GM18507 (cell line): ENCODE results near the gene OSBPL6.
"Not testable (repeated sequence)": the region's sequence is repeated elsewhere in the genome, so short reads cannot be mapped to it uniquely, and the experiment has no call there.

Experiments used
- DNase-seq: peaks from one replicate; pipeline ENCODE4 v3.0.0; 2011; ENCODE audit warnings: low read depth; ENCODE audit not compliant: insufficient read length; ENCODE audit errors: extremely low spot score
- FAIRE-seq: peaks from 2 replicates; lab custom pipeline; 2011; peaks lifted over from hg19 to GRCh38; lab: Jason Lieb, UNC

OSBPL6 gene

DNA sequence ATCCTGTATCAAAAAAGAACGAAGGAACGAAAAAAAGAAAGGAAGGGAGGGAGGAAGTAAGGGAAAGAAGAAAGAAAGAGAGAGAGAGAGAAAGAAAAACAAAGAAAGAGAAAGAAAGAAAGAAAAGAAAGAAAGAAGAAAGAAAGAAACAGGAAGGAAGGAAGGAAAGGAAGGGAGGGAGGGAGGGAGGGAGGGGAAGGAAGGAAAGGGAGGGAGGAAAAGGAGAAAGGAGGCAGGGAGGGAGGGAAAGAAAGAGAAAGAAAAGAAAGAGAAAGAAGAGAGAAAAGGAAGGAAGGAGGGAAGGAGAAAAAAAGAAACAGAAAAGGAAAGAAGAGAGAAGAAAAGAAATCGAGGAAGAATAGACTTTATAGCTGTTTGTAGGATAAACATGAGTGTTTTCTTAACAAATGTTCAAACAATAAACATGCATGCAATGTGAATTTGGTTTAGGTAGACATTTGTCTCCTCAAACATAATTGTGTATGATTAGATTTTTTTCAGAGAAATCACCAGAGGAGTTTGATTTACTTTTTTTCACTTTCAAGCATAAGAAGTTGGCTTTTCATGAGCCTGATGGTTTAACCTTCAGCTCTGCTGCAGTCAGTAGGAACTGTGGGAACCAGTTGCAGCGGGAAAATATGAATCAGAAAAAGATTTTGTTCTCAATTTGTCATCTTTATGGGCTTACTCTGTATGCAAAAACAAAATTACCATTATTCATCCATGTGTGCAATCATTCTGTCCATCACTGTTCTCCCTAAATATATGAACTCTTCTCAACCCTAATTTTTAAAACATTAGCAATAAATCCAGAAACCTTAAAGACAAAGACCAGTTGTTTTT is 185.1 kb downstream of the OSBPL6 start:
- FAIRE-seq (no peak), DNase-seq (no peak)

GRCh38 chr2:178380763-178381162 is 186.5 kb downstream of the OSBPL6 start:
- no peak for DNase-seq
- no peak for FAIRE-seq

DNA sequence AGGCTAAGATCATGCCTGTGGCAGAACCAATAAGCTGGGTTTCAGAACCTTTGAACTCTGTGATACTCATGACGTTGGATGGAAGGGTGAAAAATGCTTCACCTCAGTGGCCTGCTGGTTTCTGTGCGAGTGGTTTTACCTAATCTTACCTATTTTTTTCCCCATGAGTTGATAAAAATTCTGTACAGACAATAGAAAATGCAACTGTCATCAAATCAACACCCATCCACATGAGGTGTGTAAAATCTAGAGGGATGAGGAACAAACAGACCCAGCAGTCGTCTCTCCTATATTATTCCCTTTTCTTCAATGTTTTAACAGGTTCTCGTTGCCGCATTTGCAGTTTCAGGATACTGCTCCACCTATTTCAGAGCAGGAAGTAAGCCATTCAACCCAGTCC is 189.4 kb downstream of the OSBPL6 start:
- no peak for DNase-seq

GRCh38 chr2:178385595-178386148 is 191.4 kb downstream of the OSBPL6 start:
- FAIRE-seq = no peak
- DNase-seq = no peak

More for the DNA sequence above, 189.4 kb downstream of the OSBPL6 start:
- no peak for FAIRE-seq

- DNase-seq (no peak), FAIRE-seq (no peak)
Measured at GRCh38 chr2:178386986-178387597, 192.8 kb downstream of the OSBPL6 start.

GRCh38 chr2:178388287-178388686 is 194.0 kb downstream of the OSBPL6 start:
- FAIRE-seq (no peak), DNase-seq (no peak)

DNA sequence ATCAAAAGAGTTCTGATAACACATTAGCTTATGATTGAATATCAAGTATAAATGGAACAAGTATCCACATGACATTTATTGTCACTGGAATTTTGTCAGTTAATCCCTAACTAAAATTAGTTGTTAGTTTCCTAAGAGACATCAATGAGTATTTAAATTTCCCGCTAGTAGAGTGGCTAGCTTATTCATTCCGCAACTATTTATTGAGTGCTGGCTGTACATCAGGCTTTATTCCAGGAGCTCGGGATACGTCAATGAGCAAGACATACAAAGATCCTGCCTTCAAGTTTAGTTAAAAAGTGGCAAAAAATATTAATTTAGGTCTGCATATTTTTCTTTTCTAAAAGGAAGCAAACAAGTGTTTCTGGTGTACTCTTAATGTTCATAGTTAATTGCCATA is 197.4 kb downstream of the OSBPL6 start:
- no peak for FAIRE-seq

GRCh38 chr2:178392215-178392614 is 197.9 kb downstream of the OSBPL6 start:
- FAIRE-seq (no peak), DNase-seq (no peak)

More for the DNA sequence above, 197.4 kb downstream of the OSBPL6 start:
- DNase-seq = no peak

- DNase-seq (no peak), FAIRE-seq (no peak)
Measured at GRCh38 chr2:178394859-178395258, 200.5 kb downstream of the OSBPL6 start.

GRCh38 chr2:178395295-178395694 is 201.0 kb downstream of the OSBPL6 start:
- no peak for FAIRE-seq
- no peak for DNase-seq

DNA sequence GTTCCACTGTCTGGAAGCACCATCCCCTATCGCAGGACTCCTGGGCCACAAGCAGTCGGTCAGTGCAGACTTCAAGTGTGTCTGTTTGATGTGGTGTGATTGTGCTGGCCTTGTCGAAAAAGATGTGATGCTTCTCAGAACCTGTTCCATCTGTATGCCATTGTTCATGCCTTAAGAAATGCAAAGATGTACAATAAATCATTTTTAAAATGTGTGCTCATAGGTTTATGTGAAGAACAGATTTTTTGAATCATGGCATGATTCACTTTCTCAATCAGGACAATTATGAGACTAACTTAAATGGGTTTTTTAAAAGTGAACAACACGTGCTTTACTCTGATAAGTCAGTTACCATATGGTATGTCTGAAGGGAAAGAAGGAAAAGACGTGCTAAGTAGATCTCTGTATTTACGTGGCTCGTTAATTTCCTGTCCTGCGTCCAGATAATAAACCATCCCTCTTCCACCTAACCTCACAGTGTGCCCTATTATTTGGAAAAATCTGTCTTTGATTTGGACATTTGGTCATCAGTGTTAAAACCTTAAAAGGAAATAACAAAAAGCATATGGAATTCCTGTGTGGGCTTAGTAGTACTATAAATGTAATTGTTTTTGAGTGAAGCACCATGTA is 201.7 kb downstream of the OSBPL6 start:
- FAIRE-seq = no peak
- DNase-seq = no peak

DNA sequence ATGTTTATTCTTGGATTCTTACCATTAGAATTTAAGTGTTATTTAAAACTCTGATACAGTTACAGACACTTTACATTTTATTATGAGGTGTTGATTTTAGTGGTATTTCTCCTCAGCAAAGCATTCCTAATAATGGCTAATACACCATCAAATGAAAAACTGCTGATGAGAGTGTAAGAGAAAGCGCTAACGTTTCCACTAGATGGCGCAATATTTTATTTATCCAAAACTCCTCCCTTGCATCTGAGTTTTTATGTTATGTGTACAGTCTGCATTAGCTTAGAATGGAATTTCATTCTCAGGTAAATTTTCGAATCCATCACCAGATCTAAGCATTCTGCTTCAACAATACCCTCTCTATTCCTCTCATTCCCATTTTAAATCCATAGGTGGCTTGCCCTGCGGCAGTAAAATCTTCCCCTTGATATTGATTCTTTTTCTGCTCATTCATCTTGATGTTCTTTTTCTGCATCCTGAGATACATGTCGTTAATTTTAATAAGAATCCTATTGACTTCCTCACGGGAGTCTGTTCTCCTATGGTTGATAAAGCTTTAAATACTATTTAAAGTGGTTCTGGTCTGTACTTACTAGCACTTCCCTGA is 202.8 kb downstream of the OSBPL6 start:
- DNase-seq = no peak
- peak; percentile 84 for FAIRE-seq

- DNase-seq = no peak
- FAIRE-seq = no peak
Measured at GRCh38 chr2:178401994-178402437, 207.7 kb downstream of the OSBPL6 start.

DNA sequence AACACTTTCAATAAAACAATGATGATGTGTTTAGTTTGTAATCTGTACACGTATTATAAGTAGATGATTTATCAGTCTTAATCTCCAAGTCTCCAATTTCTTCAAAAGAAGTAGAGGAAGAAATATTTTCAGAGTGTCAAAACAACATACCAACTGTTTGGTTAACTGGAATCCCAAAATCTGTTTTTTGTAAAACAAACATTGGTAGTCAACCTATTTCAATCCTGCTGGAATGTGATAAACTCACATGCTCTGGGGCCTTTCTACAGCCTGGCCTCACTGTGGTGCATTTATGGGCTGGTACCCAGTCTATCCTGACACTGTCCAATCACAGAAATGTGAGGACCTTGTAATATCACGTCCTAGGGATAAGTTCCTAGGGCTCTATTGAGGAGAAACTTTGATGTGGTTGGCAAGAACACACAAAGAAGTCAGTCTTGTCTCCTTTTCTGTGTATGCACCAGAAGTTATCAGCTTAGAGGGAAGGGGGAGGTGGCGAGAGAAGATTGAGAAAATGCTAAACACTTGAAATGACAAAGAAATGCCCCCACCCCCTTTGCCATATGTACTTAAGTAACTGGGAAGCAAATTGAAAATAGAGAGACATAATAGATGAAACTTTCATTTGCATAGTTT is 209.5 kb downstream of the OSBPL6 start:
- FAIRE-seq = no peak
- no peak for DNase-seq

GRCh38 chr2:178404368-178404767 is 210.1 kb downstream of the OSBPL6 start:
- DNase-seq (peak; percentile 71), FAIRE-seq (peak; percentile 99)

- FAIRE-seq (no peak), DNase-seq (no peak)
Measured at GRCh38 chr2:178409261-178409660, 214.9 kb downstream of the OSBPL6 start.

DNA sequence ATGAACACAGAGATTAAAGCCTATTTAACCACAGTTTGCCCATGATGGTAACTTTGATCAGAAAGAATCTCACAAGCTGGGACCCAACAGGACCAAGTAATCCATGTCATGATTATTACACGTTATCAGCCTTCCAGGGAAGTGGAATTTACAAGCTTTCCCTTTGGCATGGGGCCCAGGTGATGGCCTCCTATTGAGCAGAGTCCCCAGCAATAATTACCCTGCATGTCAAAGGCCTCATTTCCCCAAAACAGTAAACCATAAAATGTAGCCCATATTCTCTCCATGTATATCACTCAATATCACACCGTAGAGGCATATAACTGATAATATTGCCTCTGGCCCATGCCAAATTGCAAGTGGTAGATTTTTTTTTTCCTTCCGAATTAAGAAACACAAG is 217.7 kb downstream of the OSBPL6 start:
- DNase-seq (no peak), FAIRE-seq (no peak)

GRCh38 chr2:178412453-178412852 is 218.1 kb downstream of the OSBPL6 start:
- DNase-seq, FAIRE-seq: not testable (repeated sequence)

DNA sequence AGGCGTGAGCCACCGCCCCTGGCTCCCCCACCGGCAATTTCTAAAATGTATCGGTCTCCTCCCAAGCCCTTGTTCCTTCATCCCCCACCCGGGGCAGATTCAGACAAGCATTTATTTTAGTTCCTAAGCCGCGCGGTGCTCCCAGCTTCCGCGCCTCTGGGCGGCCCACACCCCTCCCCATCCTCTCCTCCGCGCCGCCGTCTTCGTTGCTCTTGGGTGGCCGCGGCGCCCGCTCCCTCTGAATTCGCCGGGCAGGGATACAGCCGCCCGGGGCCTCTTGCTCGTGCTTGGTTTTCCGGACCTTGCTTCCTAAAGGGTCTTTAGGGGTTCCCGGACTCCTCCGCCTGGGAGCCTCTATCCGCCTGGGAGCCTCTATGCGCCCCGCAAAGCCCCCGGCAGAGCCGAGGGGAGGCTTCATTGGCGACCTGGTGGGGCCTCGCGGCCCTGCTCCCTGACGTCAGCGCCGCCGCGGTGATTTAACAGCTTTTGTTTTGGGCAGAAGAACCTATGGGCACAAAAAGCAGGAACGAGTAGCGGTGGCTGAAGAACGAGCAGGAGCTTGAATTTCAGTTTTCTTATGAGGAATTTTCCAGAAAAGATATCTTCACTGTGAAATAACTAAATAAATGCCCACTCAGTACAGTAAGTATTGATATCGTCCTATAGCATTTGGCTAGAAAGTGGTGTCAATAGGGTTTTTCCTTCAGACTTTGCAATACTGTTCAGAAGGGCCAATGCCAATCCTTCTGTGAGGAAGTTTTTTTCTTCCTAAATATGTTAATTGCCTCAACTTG is 219.4 kb downstream of the OSBPL6 start:
- FAIRE-seq (peak; percentile 70), DNase-seq (peak; percentile 26)
